GM18498 (cell line): ENCODE results near the gene GSDME.

Source experiments
- ATAC-seq: cut with Tn5 transposase; IDR thresholded peaks from one replicate; pipeline ENCODE4 v1.9.1; 2021; ENCODE audit warnings: mild to moderate bottlenecking, moderate library complexity; ENCODE audit not compliant: unreplicated experiment

GSDME gene

GRCh38 chr7:24706211-24707170 lies 50.8 kb downstream of the GSDME start:
- ATAC-seq, result no peak

- no peak for ATAC-seq
Observed at GRCh38 chr7:24705461-24705954, 51.8 kb downstream of the GSDME start.

GRCh38 chr7:24704311-24704710 lies 53.0 kb downstream of the GSDME start:
- no peak for ATAC-seq

- ATAC-seq, result no peak
Observed at GRCh38 chr7:24703296-24703695, 54.0 kb downstream of the GSDME start.

GRCh38 chr7:24702755-24703154 lies 54.5 kb downstream of the GSDME start:
- no peak for ATAC-seq

- ATAC-seq, result no peak
Observed at GRCh38 chr7:24701261-24702235, 55.7 kb downstream of the GSDME start.

GRCh38 chr7:24700521-24701260 lies 56.6 kb downstream of the GSDME start:
- ATAC-seq, result no peak

- no peak for ATAC-seq
Observed at GRCh38 chr7:24698531-24699266, 58.6 kb downstream of the GSDME start.

GRCh38 chr7:24697416-24697815 lies 59.8 kb downstream of the GSDME start:
- ATAC-seq, result no peak

- ATAC-seq, result no peak
Observed at GRCh38 chr7:24692592-24692991, 64.7 kb downstream of the GSDME start.

- ATAC-seq, result no peak
Observed at GRCh38 chr7:24690251-24690650, 67.0 kb downstream of the GSDME start.

GRCh38 chr7:24685708-24686107 lies 71.6 kb downstream of the GSDME start:
- ATAC-seq, result no peak

- ATAC-seq, result no peak
Observed at GRCh38 chr7:24670782-24671181, 86.5 kb downstream of the GSDME start.

GRCh38 chr7:24669971-24670591 lies 87.2 kb downstream of the GSDME start:
- no peak for ATAC-seq

GRCh38 chr7:24668927-24669635 lies 88.2 kb downstream of the GSDME start:
- ATAC-seq, result no peak

- ATAC-seq, result peak; percentile 57
Observed at GRCh38 chr7:24665564-24666294, 91.5 kb downstream of the GSDME start.

GRCh38 chr7:24660546-24660945 lies 96.7 kb downstream of the GSDME start:
- no peak for ATAC-seq

- peak; percentile 83 for ATAC-seq
Observed at GRCh38 chr7:24659505-24659904, 97.8 kb downstream of the GSDME start.
